ENCODE results near the gene FOSB. TPM values are rescaled to one million over a fixed set of nuclear protein-coding genes. Genes with fewer than 3 reads are reported as not detected.

FOSB gene
- total RNA-seq, 2 experiments from 2014 or later = 2.8 to 3.9 TPM

GRCh38 chr19:45522010-45522941 is 54.5 kb downstream of the FOSB start:
- POLR2A ChIA-PET = no interaction called here
- CTCF ChIA-PET = interaction anchor here (0.7 to 1.3 kb wide), 2 partner anchors 36 to 159 kb away, joined by 3 to 4 read pairs; no protein-coding TSS in a partner anchor

- ChIA-PET POLR2A (no interaction called here), CTCF (interaction anchor here (0.8 to 1.0 kb wide), 2 partner anchors 118 to 162 kb away, joined by 3 read pairs; no protein-coding TSS in a partner anchor)
Measured at GRCh38 chr19:45523642-45524256, 56.0 kb downstream of the FOSB start.

- ChIA-PET POLR2A (no interaction called here), CTCF (interaction anchor here (0.8 to 1.0 kb wide), 2 partner anchors 117 to 161 kb away, joined by 3 read pairs; no protein-coding TSS in a partner anchor)
Measured at GRCh38 chr19:45524575-45525129, 56.9 kb downstream of the FOSB start.

Other genes with a start within 250 kb of the FOSB start
- not detected for gene EXOC3L2, start 222.6 kb upstream of the FOSB start, total RNA-seq
- 10 to 100 TPM; 21.2 to 21.6 TPM for gene MARK4, start 216.7 kb upstream of the FOSB start, total RNA-seq
- not detected for gene CKM, start 145.1 kb upstream of the FOSB start, total RNA-seq
- not detected for gene KLC3, start 127.2 kb upstream of the FOSB start, total RNA-seq
- gene ERCC2, start 97.4 kb upstream of the FOSB start, total RNA-seq = 10 to 100 TPM; 23.8 to 27.0 TPM
- gene PPP1R13L, start 62.9 kb upstream of the FOSB start, total RNA-seq = 1 to 10 TPM; 3.4 to 3.9 TPM
- 10 to 100 TPM; 30.6 to 32.4 TPM for gene POLR1G, start 61.4 kb upstream of the FOSB start, total RNA-seq
- 10 to 100 TPM; 68.0 to 71.9 TPM for gene ERCC1, start 44.1 kb upstream of the FOSB start, total RNA-seq
- gene RTN2, start 29.1 kb downstream of the FOSB start, total RNA-seq = 1 to 10 TPM; 2.1 to 2.5 TPM
- 1 to 10 TPM; 2.0 to 3.0 TPM for gene PPM1N, start 30.4 kb downstream of the FOSB start, total RNA-seq
- gene VASP, start 39.5 kb downstream of the FOSB start, total RNA-seq = 100 to 1,000 TPM; 186 to 193 TPM
- gene OPA3, start 116.8 kb downstream of the FOSB start, total RNA-seq = 10 to 100 TPM; 14.0 to 14.5 TPM
- gene GPR4, start 134.2 kb downstream of the FOSB start, total RNA-seq = not detected
- 100 to 1,000 TPM; 121 to 122 TPM for gene EML2, start 171.4 kb downstream of the FOSB start, total RNA-seq
- 1 to 10 TPM; 2.4 to 2.8 TPM for gene GIPR, start 200.2 kb downstream of the FOSB start, total RNA-seq
- gene SNRPD2, start 224.0 kb downstream of the FOSB start, total RNA-seq = 100 to 1,000 TPM; 777 to 805 TPM
- gene QPCTL, start 224.7 kb downstream of the FOSB start, total RNA-seq = 10 to 100 TPM; 17.9 to 20.1 TPM

All from activated CD8-positive, alpha-beta memory T cell treated with anti-CD3 and anti-CD28 coated beads for 36 hours (primary cell).